ENCODE data around the gene CHST9. TPM values are rescaled to one million over a fixed set of nuclear protein-coding genes. Genes with fewer than 3 reads are reported as not detected.
A peak's percentile ranks its signal among the peaks of the same experiment; 100 is the strongest.

CHST9 gene
- total and polyA plus RNA-seq, 2 donors from 2014 or later = 1.5 to 9.8 TPM

DNA sequence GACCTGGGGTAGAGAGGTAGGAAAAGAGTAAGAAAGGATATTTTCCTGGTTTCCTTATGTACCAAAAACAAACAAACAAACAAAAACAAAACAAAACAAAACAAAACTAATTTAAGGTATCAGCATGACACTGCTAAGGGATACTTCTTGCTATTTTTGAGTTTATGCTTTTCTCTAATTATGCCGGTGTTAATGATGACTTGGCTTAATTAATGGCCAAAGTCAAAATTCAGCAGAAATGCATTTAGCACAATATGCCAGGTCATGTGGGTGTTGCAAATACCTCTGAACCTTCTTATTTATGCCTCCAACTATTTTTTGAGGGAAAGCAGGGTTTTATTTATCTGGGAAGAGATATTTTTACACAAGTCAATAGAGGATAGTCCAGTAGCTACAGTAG, 3.2 kb upstream of the CHST9 start:
- H3K9ac ChIP-seq (ENCODE audit: low read length in 3 of 3) = no peak overlapping the region
- H3K4me1 ChIP-seq (ENCODE audit: control insufficient read depth in 2 of 3, insufficient read depth in 2 of 3, low read depth in 1 of 3, low read length in 3 of 3) = no peaks in the 10 kb centered on the region
- FAIRE-seq (no peak), DNase-seq (no peak)
- peaks cover 2% of the 10 kb centered on the region for H3K27me3 ChIP-seq (ENCODE audit: control insufficient read depth, insufficient read depth, low read length)
- no peak overlapping the region for H3K4me3 ChIP-seq (ENCODE audit: low read length in 3 of 3)
- H3K27ac ChIP-seq (ENCODE audit: low read depth in 2 of 2, low read length in 2 of 2) = no peak overlapping the region
- H3K9me3 ChIP-seq (ENCODE audit: control insufficient read depth in 2 of 3, insufficient read depth in 1 of 3, low read length in 3 of 3) = no peaks in the 10 kb centered on the region
- H3K36me3 ChIP-seq (ENCODE audit: control insufficient read depth in 2 of 3, insufficient read depth in 3 of 3, low read length in 3 of 3) = no peaks in the 10 kb centered on the region
- TF ChIP-seq, protein P1, sequence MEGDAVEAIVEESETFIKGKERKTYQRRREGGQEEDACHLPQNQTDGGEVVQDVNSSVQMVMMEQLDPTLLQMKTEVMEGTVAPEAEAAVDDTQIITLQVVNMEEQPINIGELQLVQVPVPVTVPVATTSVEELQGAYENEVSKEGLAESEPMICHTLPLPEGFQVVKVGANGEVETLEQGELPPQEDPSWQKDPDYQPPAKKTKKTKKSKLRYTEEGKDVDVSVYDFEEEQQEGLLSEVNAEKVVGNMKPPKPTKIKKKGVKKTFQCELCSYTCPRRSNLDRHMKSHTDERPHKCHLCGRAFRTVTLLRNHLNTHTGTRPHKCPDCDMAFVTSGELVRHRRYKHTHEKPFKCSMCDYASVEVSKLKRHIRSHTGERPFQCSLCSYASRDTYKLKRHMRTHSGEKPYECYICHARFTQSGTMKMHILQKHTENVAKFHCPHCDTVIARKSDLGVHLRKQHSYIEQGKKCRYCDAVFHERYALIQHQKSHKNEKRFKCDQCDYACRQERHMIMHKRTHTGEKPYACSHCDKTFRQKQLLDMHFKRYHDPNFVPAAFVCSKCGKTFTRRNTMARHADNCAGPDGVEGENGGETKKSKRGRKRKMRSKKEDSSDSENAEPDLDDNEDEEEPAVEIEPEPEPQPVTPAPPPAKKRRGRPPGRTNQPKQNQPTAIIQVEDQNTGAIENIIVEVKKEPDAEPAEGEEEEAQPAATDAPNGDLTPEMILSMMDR (IDR thresholded peaks at IDR 0.05; ENCODE audit: borderline replicate concordance, extremely low read depth, insufficient read depth) = no peak
- intact Hi-C loops (cut with DNase I) = no loop called here

DNA sequence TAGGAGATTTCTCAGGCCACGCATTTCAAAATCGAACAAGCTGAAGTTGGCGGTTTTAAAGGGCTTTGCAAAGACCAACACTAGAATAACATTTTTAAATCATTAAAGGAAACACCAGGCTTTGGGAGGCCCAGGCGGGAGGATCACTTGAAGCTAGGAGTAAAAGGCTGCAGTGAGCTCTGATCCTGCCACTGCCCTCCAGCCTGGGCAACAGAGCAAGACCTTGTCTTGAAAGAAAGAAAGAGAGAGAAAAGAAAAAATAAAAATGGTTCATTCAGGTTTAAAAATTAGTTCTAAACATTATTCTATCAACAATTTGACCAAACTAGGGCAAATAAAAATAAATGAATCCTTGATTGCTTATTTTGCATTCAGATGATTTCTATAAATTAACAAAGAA, 789 bp upstream of the CHST9 start:
- H3K4me1 ChIP-seq (ENCODE audit: control insufficient read depth in 2 of 3, insufficient read depth in 2 of 3, low read depth in 1 of 3, low read length in 3 of 3) = no peaks in the 10 kb centered on the region
- no peaks in the 10 kb centered on the region for H3K9me3 ChIP-seq (ENCODE audit: control insufficient read depth in 2 of 3, insufficient read depth in 1 of 3, low read length in 3 of 3)
- no peak overlapping the region for H3K4me3 ChIP-seq (ENCODE audit: low read length in 3 of 3)
- TF ChIP-seq, protein P1 (IDR thresholded peaks at IDR 0.05; ENCODE audit: borderline replicate concordance, extremely low read depth, insufficient read depth) = no peak
- H3K36me3 ChIP-seq (ENCODE audit: control insufficient read depth in 2 of 3, insufficient read depth in 3 of 3, low read length in 3 of 3) = no peaks in the 10 kb centered on the region
- H3K27me3 ChIP-seq (ENCODE audit: control insufficient read depth, insufficient read depth, low read length) = peaks cover 2% of the 10 kb centered on the region
- no peak for DNase-seq
- intact Hi-C loops (cut with DNase I) = no loop called here
- no peak for FAIRE-seq
- no peak overlapping the region for H3K27ac ChIP-seq (ENCODE audit: low read depth in 2 of 2, low read length in 2 of 2)
- H3K9ac ChIP-seq (ENCODE audit: low read length in 3 of 3) = no peak overlapping the region

DNA sequence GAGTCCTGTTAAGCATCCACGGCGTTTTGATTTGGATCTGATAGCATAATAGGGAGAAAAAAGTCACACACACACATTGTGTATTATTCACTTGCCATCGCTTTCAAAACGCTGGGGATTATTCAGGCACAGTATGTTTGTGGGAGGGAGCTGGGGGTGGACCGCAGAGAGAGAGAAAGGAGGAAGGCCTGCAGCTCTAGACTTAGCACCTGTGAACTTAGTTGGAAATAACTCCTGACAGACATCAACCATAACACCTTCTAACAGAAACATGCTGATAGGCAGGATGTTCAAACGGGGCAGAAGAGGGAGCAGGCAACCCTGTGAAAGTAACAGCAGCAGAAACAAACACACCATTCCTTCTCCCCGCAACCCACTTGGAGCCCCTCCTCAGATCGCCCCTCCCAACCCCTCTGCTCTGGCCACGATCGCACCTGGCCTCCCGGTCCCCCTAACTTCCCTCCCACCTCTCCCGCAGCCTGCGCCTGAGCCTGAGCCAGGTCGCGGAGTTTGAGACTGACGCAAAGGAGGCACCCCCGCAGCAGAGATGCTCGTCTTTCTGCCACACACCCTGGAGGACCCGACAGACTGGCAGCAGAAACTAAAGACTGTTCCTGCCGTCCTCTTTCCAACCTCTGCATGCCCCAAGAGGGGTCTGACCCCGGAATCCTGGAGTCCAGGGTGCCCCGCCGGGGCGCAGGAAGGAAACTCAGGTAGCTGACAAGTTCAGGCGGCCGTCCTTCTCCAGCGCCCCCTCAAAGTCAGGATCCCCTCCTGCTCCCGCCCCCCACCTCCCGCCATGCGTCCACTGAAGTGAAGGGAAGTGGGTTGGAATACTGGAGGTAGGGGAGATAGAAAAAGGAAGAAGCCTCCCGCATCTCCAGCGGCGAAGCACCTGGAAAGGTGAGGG, 738 bp downstream of the CHST9 start:
- no peaks in the 10 kb centered on the region for H3K9me3 ChIP-seq (ENCODE audit: control insufficient read depth in 2 of 3, insufficient read depth in 1 of 3, low read length in 3 of 3)
- FAIRE-seq (no peak), DNase-seq (peak in 4 of 5 donors; percentile 38 to 57 (median 42))
- no peaks in the 10 kb centered on the region for H3K36me3 ChIP-seq (ENCODE audit: control insufficient read depth in 2 of 3, insufficient read depth in 3 of 3, low read length in 3 of 3)
- TF ChIP-seq, protein P1 (IDR thresholded peaks at IDR 0.05; ENCODE audit: borderline replicate concordance, extremely low read depth, insufficient read depth) = no peak
- peak overlapping the region in 1 of 3 donors; percentile 29 for H3K9ac ChIP-seq (ENCODE audit: low read length in 3 of 3)
- H3K4me1 ChIP-seq (ENCODE audit: control insufficient read depth in 2 of 3, insufficient read depth in 2 of 3, low read depth in 1 of 3, low read length in 3 of 3) = no peaks in the 10 kb centered on the region
- peaks cover 2% of the 10 kb centered on the region for H3K27me3 ChIP-seq (ENCODE audit: control insufficient read depth, insufficient read depth, low read length)
- intact Hi-C loops (cut with DNase I) = no loop called here
- H3K4me3 ChIP-seq (ENCODE audit: low read length in 3 of 3) = peak overlapping the region; percentile 22 to 50 (median 46)
- H3K27ac ChIP-seq (ENCODE audit: low read depth in 2 of 2, low read length in 2 of 2) = no peak overlapping the region

All from kidney (tissue), 14 donors.